HG03139 (cell line): ENCODE results near the gene NPAS2.

Source experiments
- ATAC-seq: cut with Tn5 transposase; IDR thresholded peaks from one replicate; pipeline ENCODE4 v1.9.1; 2021; ENCODE audit not compliant: unreplicated experiment

NPAS2 gene

GRCh38 chr2:100902817-100903405 lies 83.0 kb downstream of the NPAS2 start:
- no peak for ATAC-seq

DNA sequence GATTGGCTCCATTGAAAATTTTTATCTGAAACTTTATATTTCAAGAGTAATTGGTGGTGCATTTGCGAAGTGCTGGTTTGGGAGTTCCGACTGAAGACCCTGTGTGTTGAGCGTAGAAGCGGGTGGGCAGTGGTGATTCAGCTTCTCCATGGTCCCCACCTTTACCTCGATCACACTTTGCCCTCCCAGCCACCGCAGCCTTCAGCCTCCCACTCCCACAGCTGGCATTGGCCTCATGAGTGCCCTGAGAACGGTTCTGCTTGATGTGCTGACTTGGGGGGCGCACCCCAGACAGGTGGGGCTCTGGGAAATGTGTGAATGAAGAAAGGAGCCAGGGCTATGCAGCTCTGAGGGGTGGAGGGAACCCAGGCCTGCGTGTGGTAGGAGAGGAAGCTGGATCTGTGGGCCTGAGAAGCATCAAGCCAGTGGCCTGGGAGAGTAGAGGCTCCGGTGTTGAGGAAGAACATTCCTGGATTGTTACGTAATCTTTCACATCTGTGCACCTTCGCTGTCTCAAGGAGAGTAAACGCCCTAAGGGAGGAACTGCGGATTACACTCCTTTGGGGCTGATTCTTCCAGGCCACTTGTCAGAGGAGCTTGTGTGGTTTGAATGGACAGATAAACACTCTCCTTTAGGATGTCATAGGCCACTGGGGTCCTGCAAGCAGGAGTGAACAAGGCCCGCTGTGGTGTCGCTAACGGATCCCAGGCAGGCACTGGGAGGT lies 83.8 kb downstream of the NPAS2 start:
- no peak for ATAC-seq

GRCh38 chr2:100905132-100905805 lies 85.3 kb downstream of the NPAS2 start:
- ATAC-seq, result no peak

DNA sequence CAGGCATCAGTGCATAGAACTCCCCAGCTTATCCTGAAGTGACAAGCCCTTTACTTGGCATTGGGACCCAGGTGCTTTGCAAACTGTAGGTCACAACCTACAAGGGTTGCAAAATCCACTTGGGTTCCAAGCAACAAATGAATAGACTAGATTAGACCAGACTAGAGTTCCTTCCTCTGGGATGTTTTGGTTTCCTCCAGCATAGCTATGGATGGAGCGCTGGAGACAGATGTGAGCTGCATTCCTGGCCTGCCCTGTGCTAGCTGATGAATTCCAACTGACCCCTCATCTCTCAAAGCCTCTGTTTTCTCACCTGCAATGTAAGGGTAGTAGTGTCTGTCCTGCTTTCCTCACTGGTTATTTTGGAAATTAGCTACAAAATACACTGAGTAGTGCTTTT lies 86.2 kb downstream of the NPAS2 start:
- no peak for ATAC-seq

GRCh38 chr2:100906679-100907078 lies 86.7 kb downstream of the NPAS2 start:
- no peak for ATAC-seq

- ATAC-seq, result no peak
Observed at GRCh38 chr2:100907832-100908231, 87.9 kb downstream of the NPAS2 start.

DNA sequence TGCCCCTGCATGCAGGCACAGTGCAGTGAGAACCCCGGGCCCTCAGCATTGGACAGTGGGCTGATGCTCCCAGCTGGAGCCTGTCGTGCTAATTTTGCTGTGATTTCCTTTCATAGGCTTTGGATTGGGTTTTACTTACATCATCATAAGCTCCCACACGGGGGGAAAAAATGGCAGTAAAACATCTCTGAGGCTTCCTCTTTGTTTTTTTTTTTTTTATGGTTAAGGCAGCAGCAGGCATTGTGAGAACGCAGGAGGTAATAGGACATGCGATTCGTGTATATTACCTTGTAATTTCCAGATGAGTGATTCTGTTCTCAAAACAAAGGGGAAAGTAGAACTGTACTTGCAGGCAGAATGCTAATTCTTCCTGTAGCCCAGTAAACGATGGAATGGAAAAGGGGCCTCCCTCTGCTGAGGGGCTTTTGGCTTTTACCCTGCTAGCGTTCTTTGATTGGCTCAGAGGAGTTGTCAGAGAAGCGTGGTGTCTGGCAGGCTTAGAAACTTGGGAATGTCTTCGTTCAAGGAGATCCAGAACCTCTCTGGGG lies 89.7 kb downstream of the NPAS2 start:
- ATAC-seq, result no peak

- no peak for ATAC-seq
Observed at GRCh38 chr2:100910111-100910510, 90.2 kb downstream of the NPAS2 start.

GRCh38 chr2:100919316-100919715 lies 99.4 kb downstream of the NPAS2 start:
- ATAC-seq, result no peak

GRCh38 chr2:100921685-100922161 lies 101.8 kb downstream of the NPAS2 start:
- ATAC-seq, result no peak

DNA sequence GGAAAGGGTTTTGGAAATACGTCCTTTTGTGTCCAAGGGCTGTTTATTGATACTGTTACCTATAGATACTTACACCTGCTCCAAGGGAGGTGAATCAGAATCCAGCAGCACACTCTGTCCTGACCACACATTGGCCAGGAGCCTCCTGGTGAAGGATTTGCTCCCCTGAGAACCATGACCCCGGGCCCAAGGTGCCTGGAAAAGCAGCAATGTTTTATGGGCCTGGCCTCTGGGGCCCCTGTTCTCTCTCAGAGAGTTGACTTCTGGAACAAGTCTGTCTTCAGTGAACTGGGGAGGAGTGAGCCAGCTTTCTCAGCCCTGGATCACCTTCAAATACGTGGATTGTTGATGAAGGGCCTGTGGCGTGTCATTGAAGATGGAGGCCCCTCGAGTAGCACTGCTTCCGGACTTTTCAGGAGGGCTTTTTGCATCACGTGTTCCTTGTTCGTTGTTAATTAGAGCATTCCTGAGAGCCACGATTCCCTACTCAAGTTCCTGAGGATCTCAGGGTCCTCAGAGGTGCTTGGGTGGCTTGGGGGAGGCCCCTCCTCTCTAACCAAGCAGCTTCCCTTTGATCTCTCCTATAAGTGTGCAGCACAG lies 103.6 kb downstream of the NPAS2 start:
- no peak for ATAC-seq

- no peak for ATAC-seq
Observed at GRCh38 chr2:100924122-100924519, 104.2 kb downstream of the NPAS2 start.

DNA sequence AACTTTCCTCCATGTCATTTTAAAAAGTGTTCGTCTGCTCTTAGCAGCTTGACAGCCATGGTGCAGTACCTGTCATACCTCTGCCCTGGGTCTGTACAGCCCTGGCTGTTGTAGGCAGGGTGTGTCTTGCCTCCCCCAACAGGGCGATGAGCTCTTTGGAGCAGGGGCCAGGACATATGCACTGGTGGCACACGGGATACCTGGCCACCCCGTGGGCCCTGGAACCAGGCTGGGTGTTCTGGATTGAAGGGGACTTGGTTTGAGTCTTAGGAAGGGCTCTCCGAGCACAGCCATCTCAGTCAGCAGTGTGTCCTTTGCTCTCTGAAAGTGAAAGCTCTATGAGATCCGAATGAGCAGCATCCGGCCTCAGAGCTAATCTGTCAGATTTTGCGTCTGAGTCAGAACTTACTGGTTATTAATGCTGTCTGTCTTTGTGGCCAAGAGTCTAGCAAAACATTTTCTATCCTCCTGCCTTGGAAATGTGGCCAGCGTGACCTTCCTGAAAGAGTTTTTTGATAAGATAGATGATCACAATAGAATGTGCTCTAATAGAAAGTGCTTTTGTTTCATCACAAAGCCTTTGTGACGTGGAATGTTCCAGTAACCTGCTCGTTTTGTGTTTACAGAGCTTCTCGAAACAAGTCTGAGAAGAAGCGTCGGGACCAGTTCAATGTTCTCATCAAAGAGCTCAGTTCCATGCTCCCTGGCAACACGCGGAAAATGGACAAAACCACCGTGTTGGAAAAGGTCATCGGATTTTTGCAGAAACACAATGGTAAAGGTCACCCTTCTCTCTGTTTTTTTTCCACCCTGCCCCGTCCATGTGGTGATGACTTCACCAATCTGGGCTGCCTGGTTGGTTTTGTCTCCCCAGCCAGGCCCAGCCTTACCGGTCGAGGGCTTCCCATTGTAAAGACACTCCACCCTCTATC lies 104.8 kb downstream of the NPAS2 start:
- ATAC-seq, result peak; percentile 54

DNA sequence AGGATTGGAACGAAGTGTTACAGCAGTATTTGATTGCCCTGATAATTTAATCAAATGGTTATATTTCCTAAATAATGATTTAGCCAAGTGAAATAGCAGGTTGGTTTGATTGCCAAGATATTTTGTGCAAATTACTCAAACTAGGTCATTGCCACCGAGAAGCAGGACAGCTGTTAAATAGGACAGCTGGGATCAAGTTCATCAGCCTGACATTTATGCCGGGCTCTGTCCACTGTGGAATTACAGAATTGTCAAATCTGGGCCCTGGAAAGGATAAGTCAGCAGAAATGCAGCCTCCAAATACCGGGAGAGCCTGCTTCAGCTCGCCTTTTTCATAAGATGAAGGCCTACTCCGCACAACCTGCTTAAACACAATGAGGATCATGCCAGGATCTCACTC lies 108.3 kb downstream of the NPAS2 start:
- no peak for ATAC-seq

DNA sequence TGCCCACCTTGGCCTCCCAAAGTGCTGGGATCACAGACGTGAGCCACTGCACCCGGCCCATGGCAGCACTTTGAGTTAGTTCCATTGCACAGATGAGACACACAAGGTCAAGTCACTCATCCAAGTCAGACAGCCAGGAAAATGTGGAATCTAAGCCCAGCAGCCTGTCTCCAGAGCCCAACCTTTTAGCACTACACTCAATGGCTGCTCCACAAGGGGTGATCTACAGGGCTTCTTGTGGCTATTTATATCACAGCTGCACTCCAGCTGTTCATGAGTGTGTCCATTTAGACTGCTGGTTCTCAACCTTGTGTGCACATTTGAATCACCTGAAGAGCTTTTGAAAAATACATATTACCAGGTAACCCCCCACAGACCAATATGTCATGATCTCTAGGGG lies 109.2 kb downstream of the NPAS2 start:
- ATAC-seq, result no peak

GRCh38 chr2:100934504-100935371 lies 114.8 kb downstream of the NPAS2 start:
- no peak for ATAC-seq

DNA sequence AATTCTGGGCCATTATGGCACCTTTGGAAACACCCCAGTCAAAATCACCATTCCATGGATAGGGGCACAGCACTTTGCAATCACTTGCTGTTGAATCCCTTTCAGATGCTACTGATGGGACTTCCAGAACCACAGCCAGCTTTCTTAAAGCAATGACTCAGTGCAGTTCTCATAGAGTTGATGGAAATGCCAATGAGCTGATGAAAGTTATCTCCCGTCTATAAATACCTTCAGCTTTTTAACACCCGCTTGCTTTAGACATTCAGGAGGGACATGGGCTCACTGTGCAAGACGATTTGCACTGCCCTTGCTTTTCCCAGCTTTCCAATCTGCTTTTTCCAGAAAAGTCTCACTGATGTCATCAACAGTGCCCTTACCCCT lies 115.4 kb downstream of the NPAS2 start:
- ATAC-seq, result no peak

DNA sequence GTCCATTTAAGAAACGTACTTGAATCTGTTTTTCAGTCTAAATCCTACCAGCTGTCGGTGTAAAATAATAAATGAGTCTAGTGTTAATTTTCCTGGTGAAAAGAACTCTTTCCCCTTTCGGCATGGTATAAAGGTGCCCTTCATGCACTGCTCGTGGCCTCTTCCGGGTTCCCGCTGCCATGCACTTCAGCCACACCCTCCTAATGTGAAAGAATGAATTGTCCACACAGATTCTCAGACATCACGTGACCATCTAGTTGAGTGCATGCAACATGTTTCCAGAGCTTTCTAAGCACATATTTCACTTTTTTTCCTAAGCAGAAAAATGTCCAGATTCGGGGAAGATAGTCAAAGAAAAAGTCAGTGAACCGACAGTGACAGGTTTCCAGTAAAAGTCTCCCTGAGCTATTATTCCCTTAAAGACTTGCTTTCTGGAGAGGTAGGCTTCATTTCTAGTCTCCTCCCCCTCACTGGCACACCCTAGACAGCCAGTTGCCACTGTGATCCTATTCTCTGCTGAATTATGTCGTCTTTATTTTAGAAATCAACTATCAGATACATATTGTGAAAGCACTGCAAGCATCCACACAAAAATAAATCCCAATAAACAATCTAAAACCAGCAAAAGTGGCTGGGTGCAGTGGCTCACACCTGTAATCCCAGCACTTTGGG lies 116.3 kb downstream of the NPAS2 start:
- ATAC-seq, result no peak

GRCh38 chr2:100936972-100937542 lies 117.1 kb downstream of the NPAS2 start:
- ATAC-seq, result no peak
